H9 (cell line): Measurements from ENCODE around the gene GALNT2. TPM values are rescaled to one million over a fixed set of nuclear protein-coding genes. Genes with fewer than 3 reads are reported as not detected.

ENCODE experiments used
- DNase-seq: peaks from one replicate; pipeline ENCODE4 v3.0.0-alpha.2; 2017
- H2AFZ ChIP-seq: one replicate; pipeline ENCODE4 v1.6.1; 2013; ENCODE audit warnings: mild to moderate bottlenecking, low read length, control low read depth, moderate library complexity
- H2AK5ac ChIP-seq: 2 replicates; pipeline ENCODE4 v1.6.1; 2013; ENCODE audit warnings: low read length, control low read depth, mixed read lengths; ENCODE audit not compliant: insufficient read length
- H2BK120ac ChIP-seq: one replicate; pipeline ENCODE4 v1.6.1; 2013; ENCODE audit warnings: low read depth, mild to moderate bottlenecking, low read length, control low read depth, inconsistent platforms; ENCODE audit not compliant: poor library complexity, severe bottlenecking
- H2BK12ac ChIP-seq: 2 replicates; pipeline ENCODE4 v1.6.1; 2013; ENCODE audit warnings: low read length, control low read depth, mixed read lengths, low read depth; ENCODE audit not compliant: insufficient read length
- H2BK15ac ChIP-seq: 2 replicates; pipeline ENCODE4 v1.6.1; 2013; ENCODE audit warnings: low read depth, low read length, control low read depth
- H2BK20ac ChIP-seq: one replicate; pipeline ENCODE4 v1.6.1; 2013; ENCODE audit warnings: low read depth, mild to moderate bottlenecking, low read length, control low read depth, inconsistent platforms; ENCODE audit not compliant: poor library complexity, severe bottlenecking
- H2BK5ac ChIP-seq: 2 replicates; pipeline ENCODE4 v1.6.1; 2013; ENCODE audit warnings: low read length, control low read depth, mixed read lengths; ENCODE audit not compliant: insufficient read length
- H3K14ac ChIP-seq: 2 replicates; pipeline ENCODE4 v1.6.1; 2013; ENCODE audit warnings: low read length, control low read depth; ENCODE audit not compliant: insufficient read depth
- H3K18ac ChIP-seq: 2 replicates; pipeline ENCODE4 v1.6.1; 2013; ENCODE audit warnings: low read depth, mild to moderate bottlenecking, mixed read lengths, low read length, control low read depth; ENCODE audit not compliant: insufficient read length
- H3K23ac ChIP-seq: 2 replicates; pipeline ENCODE4 v1.6.1; 2013; ENCODE audit warnings: low read length, control low read depth, mixed read lengths, low read depth; ENCODE audit not compliant: insufficient read length
- H3K23me2 ChIP-seq: 2 replicates; pipeline ENCODE4 v1.6.1; 2013; ENCODE audit warnings: low read depth, mild to moderate bottlenecking, mixed read lengths, low read length, control low read depth; ENCODE audit not compliant: insufficient read length, poor library complexity, severe bottlenecking
- H3K27ac ChIP-seq: 2 replicates; pipeline ENCODE4 v1.5.1; 2013; ENCODE audit warnings: low read length, control low read depth, mixed read lengths, low read depth; ENCODE audit not compliant: insufficient read length
- H3K27me3 ChIP-seq: 2 replicates; pipeline ENCODE4 v1.6.1; 2013; ENCODE audit warnings: low read length, control low read depth, inconsistent platforms; ENCODE audit not compliant: insufficient read depth
- H3K4ac ChIP-seq: 2 replicates; pipeline ENCODE4 v1.6.1; 2013; ENCODE audit warnings: low read depth, mild to moderate bottlenecking, control low read depth, inconsistent platforms, low read length, moderate library complexity
- H3K4me1 ChIP-seq: 2 replicates; pipeline ENCODE4 v1.6.1; 2013; ENCODE audit warnings: low read length, control low read depth, inconsistent platforms; ENCODE audit not compliant: insufficient read depth
- H3K4me2 ChIP-seq: 2 replicates; pipeline ENCODE4 v1.6.1; 2013; ENCODE audit warnings: low read length, control low read depth, mixed read lengths; ENCODE audit not compliant: insufficient read length, insufficient read depth
- H3K56ac ChIP-seq: 2 replicates; pipeline ENCODE4 v1.6.1; 2013; ENCODE audit warnings: low read depth, mild to moderate bottlenecking, mixed read lengths, low read length, control low read depth; ENCODE audit not compliant: insufficient read length
- H3K79me1 ChIP-seq: 2 replicates; pipeline ENCODE4 v1.6.1; 2013; ENCODE audit warnings: low read depth, mild to moderate bottlenecking, moderate library complexity, low read length, control low read depth, inconsistent platforms; ENCODE audit not compliant: insufficient read depth, poor library complexity, severe bottlenecking
- H3K79me2 ChIP-seq: 2 replicates; pipeline ENCODE4 v1.6.1; 2013; ENCODE audit warnings: low read length, control low read depth, inconsistent platforms; ENCODE audit not compliant: insufficient read depth
- H3K9ac ChIP-seq: 2 replicates; pipeline ENCODE4 v1.6.1; 2013; ENCODE audit warnings: low read length, control low read depth, mixed read lengths; ENCODE audit not compliant: insufficient read length; ENCODE audit errors: extremely low read depth
- H3K9me3 ChIP-seq: one replicate; pipeline ENCODE4 v1.6.1; 2013; ENCODE audit warnings: low read depth, low read length, inconsistent platforms; ENCODE audit not compliant: control insufficient read depth
- H3T11ph ChIP-seq: one replicate; pipeline ENCODE4 v1.6.1; 2013; ENCODE audit warnings: mild to moderate bottlenecking, low read length, control low read depth, inconsistent platforms
- H4K20me1 ChIP-seq: one replicate; pipeline ENCODE4 v1.6.1; 2013; ENCODE audit not compliant: control insufficient read depth, insufficient read length, insufficient read depth
- H4K5ac ChIP-seq: 2 replicates; pipeline ENCODE4 v1.6.1; 2013; ENCODE audit warnings: low read depth, mild to moderate bottlenecking, mixed read lengths, low read length, control low read depth; ENCODE audit not compliant: insufficient read length
- H4K8ac ChIP-seq: replicated peaks from 2 replicates; pipeline ENCODE4 v1.6.1; 2013; ENCODE audit warnings: low read length, control low read depth, mixed read lengths, low read depth; ENCODE audit not compliant: insufficient read length
- H4K91ac ChIP-seq: 2 replicates; pipeline ENCODE4 v1.6.1; 2013; ENCODE audit warnings: low read depth, mild to moderate bottlenecking, moderate library complexity, mixed read lengths, low read length, control low read depth; ENCODE audit not compliant: insufficient read length
- H3K27ac Mint-ChIP-seq, 3 experiments: 2 replicates in 2 of 3; 3 replicates in 1 of 3; pipeline ENCODE4 v1.8.0; 2020 to 2021; ENCODE audit warnings: mixed read lengths in 3 of 3, mild to moderate bottlenecking in 1 of 3, moderate library complexity in 1 of 3
- H3K27me3 Mint-ChIP-seq: 2 replicates; pipeline ENCODE4 v1.8.0; 2021; ENCODE audit warnings: low read depth, mild to moderate bottlenecking, moderate library complexity, mixed read lengths
- H3K36me3 Mint-ChIP-seq, 3 experiments: 2 replicates in 2 of 3; 3 replicates in 1 of 3; pipeline ENCODE4 v1.8.0; 2020 to 2021; ENCODE audit warnings: low read depth in 3 of 3, mixed read lengths in 3 of 3; ENCODE audit not compliant: insufficient read depth in 1 of 3
- H3K4me1 Mint-ChIP-seq, 2 experiments: 2 replicates each; pipeline ENCODE4 v1.8.0; 2020; ENCODE audit warnings: mixed read lengths in 2 of 2
- H3K4me3 Mint-ChIP-seq, 2 experiments: 2 replicates in 1 of 2; 3 replicates in 1 of 2; pipeline ENCODE4 v1.8.0; 2020 to 2021; ENCODE audit warnings: mild to moderate bottlenecking in 2 of 2, mixed read lengths in 2 of 2, moderate library complexity in 1 of 2
- H3K9me3 Mint-ChIP-seq, 2 experiments: 2 replicates in 1 of 2; 3 replicates in 1 of 2; pipeline ENCODE4 v1.8.0; 2020; ENCODE audit warnings: mild to moderate bottlenecking in 2 of 2, mixed read lengths in 2 of 2, moderate library complexity in 1 of 2
- WGBS: extraction: QIAGEN DNeasy Blood & Tissue Kit; methylation state at CpG from one replicate; pipeline ENCODE4 v1.1.7; 2013; ENCODE audit warnings: missing lambda C conversion rate, low lambda C conversion rate, mixed read lengths; ENCODE audit not compliant: insufficient read length; ENCODE audit errors: extremely low coverage; 5-methylcytosine and 5-hydroxymethylcytosine counted together
- total RNA-seq: library from RNA; stranded (reverse); gene quantifications from 2 replicates; pipeline ENCODE4 v1.2.1, GENCODE V29; 2021
- TF ChIP-seq, protein P1 (sequence below): fragments of 200-600 bp; sonication (generic); conservative IDR thresholded peaks from 3 replicates; pipeline ENCODE4 v1.8.0; 2021; ENCODE audit warnings: antibody characterized with exemption, mild to moderate bottlenecking

GALNT2 gene
- total RNA-seq, 1 experiment from 2014 or later, result 57.6 TPM

DNA sequence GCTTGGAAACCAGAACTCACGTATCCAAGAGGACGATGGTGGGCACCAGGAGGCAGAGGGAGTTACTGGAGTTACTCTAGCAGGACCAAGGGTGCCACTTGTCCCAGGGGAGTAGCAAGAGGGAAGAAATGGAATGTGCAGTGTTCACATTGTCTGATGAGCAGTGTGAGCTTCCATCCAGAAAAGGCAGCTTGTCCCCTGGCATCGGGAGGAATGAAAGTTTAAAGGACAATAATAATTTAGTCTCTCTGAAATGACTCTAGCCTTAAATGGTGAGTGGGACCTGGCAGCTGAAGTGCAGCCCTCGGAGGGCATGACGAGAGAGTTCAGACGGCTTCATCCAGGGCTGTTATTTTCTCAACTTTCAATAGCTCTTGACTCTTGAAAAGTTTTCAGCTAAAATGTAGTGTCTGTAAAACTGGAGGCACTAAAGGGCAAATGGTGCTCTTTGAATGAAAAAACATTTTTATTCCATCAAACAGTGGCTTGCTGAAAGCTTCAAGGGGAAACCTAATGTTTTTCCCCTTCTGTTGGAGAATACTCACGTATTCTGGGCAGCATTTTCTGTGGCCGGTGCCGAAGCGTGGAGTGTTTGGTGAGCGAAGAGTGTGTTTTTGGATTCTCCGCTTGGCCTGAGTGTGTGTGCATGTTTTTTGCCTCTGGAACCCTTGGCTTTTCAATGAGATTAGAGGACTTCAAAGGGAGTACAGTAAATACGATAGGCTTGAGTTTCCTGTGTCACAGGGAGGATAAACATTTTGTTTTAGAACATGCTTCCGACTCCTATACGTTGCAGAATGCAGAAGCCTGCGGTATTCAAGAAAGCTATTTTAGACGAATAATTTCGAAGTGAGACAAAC, 157.3 kb downstream of the GALNT2 start:
- Histone ChIP-seq H3K4me2 (no peak overlapping the region), H2BK5ac (no peak overlapping the region), H4K5ac (no peak overlapping the region), H3K9me3 (no peaks in the 10 kb centered on the region), H2BK120ac (no peak overlapping the region), H3K27ac (no peak overlapping the region), H3K14ac (no peak overlapping the region), H2BK12ac (no peak overlapping the region), H4K20me1 (no peaks in the 10 kb centered on the region), H3K18ac (no peak overlapping the region), H3K9ac (no peak overlapping the region), H3K23me2 (no peaks in the 10 kb centered on the region), H3K4me1 (peaks cover 7% of the 10 kb centered on the region), H4K91ac (no peak overlapping the region), H4K8ac (no peak overlapping the region), H2AFZ (no peak overlapping the region), H3T11ph (no peak overlapping the region), H3K23ac (no peak overlapping the region), H3K79me2 (no peaks in the 10 kb centered on the region; the same call in 1 of the 2 replicates), H2BK15ac (no peak overlapping the region), H2BK20ac (no peak overlapping the region), H3K56ac (no peak overlapping the region), H3K27me3 (no peaks in the 10 kb centered on the region), H3K79me1 (no peaks in the 10 kb centered on the region), H2AK5ac (no peak overlapping the region), H3K4ac (no peak overlapping the region)
- no peaks in the 10 kb centered on the region for H3K27me3 Mint-ChIP-seq
- H3K9me3 Mint-ChIP-seq, result no peaks in the 10 kb centered on the region
- peaks cover 32 to 40% of the 10 kb centered on the region in 2 experiments for H3K4me1 Mint-ChIP-seq
- TF ChIP-seq, protein P1, sequence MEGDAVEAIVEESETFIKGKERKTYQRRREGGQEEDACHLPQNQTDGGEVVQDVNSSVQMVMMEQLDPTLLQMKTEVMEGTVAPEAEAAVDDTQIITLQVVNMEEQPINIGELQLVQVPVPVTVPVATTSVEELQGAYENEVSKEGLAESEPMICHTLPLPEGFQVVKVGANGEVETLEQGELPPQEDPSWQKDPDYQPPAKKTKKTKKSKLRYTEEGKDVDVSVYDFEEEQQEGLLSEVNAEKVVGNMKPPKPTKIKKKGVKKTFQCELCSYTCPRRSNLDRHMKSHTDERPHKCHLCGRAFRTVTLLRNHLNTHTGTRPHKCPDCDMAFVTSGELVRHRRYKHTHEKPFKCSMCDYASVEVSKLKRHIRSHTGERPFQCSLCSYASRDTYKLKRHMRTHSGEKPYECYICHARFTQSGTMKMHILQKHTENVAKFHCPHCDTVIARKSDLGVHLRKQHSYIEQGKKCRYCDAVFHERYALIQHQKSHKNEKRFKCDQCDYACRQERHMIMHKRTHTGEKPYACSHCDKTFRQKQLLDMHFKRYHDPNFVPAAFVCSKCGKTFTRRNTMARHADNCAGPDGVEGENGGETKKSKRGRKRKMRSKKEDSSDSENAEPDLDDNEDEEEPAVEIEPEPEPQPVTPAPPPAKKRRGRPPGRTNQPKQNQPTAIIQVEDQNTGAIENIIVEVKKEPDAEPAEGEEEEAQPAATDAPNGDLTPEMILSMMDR, result no peak
- peak overlapping the region in 1 of 3 experiments; percentile 41; a peak in 1 of 7 replicates for H3K27ac Mint-ChIP-seq
- no peak overlapping the region for H3K4me3 Mint-ChIP-seq
- no CpG with 5 or more reads among the region's 18 CpGs for WGBS
- no peaks in the 10 kb centered on the region for H3K36me3 Mint-ChIP-seq
- DNase-seq, result no peak
